NCI-H526 (cell line): ENCODE data around the gene CXorf65.

Experiments
- DNase-seq, 2 experiments: peaks; one replicate each; lab custom pipeline; 2025; lab: John Stamatoyannopoulos, UW

Gene CXorf65

DNA sequence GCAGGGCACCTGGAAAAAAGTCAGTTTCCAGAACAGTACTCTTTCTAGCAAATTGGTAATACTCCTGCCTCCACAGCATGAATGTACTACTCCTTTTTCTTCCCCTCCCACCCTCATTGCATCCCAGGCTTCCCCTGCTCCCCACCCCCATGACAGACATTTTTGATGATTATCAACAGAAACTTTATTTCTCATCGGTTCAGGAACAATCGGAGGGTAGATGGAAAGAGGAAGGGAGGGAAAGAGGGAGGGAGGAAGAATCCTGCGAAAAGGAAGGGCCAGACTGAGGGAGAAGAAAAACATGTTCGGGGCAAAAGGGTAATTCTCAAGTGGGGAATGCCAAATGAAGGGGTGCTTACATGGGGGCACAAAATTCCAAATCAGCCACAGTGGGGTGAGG, 705 bp upstream of the CXorf65 start:
- DNase-seq = no peak

DNA sequence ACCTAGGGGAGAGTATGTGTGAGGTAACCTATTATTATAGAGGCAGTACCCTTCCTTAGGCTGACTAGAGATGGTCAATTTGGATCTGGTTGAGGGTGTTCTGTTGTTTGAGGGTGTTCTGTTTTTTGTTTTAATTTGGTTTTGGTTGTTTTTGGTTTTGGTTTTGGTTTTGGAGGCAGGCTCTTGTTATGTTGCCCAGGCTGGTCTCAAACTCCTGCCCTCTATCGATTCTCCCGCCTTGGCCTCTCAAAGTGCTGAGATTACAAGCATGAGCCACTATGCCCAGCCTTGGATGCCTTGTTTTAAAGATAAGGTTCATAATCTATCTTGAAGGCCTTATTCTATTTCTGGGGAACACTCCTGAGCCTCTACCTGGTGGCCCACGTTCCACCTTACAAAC, 912 bp downstream of the CXorf65 start:
- DNase-seq = no peak

DNA sequence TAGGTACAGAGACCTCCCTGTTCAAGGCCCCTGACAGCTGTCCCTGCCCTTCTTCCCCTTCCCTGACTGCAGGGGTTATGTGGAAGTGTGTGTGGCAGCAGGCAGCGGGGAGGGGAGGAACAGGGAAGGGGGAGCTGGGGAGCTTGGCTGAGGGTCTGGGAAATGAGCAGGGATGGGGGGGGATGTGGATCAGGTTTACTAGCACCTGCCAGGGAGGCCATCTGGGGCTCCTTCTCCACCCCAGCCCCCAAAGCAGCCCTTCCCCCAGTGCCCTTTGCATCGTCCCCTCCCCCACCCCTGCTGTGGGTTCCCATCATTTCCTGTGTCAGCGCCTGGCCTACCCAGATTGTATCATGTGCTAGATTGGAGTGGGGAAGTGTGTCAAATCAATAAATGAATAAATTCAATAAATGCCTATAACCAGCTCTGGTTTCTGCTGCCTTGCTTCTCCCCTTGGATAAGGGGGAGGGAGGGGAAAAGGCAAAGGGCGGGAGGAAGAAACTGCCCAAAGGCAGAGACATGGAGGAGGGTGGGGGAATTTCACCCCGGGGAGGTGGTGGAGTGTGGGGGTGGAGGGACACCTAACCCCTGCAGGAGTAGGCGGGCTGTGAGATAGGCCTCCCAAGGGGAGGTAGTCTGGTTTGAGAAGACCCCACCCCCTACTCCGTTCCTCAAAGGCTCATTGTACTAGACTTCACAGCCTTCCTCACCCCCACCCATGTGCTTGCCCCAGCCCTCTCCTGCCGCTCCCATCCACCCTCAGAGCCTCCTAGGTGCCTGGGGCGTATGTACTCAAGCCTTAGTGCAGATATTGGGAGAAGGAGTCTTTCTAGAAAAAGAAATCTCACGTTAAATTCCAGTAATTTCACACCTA, 3.2 kb downstream of the CXorf65 start:
- no peak for DNase-seq

DNA sequence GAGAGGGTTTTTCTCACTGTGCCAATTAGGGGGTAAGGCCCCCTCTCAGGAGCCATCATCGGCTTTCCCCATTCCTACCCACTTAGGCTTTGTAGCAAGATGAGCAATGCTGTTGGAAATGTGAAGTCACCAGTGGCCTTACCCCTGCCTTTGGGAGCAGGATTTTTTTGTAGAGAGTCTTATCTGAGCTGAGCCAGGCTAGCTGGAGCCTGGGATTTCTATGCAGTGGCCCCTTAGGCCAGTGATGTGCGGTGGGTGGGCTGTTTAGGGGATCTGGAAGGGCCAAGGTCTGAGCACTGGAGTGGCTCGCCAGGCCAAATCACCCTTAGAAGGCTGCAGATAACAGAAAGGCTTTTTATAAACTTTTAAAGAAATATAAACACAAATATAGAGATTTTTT, 4.2 kb downstream of the CXorf65 start:
- no peak for DNase-seq

DNA sequence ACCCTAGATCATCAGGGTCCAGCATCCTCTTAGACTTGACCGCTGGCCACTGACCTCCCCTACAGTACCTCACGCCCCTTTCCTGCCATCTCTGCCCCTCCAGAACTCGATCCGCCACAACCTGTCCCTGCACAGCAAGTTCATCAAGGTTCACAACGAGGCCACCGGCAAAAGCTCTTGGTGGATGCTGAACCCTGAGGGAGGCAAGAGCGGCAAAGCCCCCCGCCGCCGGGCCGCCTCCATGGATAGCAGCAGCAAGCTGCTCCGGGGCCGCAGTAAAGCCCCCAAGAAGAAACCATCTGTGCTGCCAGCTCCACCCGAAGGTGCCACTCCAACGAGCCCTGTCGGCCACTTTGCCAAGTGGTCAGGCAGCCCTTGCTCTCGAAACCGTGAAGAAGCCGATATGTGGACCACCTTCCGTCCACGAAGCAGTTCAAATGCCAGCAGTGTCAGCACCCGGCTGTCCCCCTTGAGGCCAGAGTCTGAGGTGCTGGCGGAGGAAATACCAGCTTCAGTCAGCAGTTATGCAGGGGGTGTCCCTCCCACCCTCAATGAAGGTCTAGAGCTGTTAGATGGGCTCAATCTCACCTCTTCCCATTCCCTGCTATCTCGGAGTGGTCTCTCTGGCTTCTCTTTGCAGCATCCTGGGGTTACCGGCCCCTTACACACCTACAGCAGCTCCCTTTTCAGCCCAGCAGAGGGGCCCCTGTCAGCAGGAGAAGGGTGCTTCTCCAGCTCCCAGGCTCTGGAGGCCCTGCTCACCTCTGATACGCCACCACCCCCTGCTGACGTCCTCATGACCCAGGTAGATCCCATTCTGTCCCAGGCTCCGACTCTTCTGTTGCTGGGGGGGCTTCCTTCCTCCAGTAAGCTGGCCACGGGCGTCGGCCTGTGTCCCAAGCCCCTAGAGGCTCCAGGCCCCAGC, 5.7 kb downstream of the CXorf65 start:
- DNase-seq = no peak

DNA sequence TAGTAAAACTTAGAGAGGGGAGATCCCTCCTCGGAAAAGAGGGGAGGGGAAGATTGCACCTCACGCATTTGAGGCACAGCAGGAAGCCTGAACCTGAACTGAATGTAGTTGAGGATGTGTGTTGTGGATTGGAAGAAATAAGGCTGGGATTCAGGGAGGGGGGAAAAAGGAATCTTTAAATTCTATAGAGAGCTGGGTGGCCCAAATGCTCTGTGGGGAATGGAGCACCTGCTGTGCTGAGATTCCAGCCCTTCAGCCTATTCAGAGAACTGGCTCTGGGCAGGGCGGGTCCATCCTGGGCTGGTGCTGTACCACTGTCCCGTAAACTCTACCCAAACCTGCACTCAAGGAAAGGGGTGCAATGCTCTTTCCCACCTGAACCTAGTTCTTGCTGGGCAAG, 6.8 kb downstream of the CXorf65 start:
- no peak for DNase-seq

DNA sequence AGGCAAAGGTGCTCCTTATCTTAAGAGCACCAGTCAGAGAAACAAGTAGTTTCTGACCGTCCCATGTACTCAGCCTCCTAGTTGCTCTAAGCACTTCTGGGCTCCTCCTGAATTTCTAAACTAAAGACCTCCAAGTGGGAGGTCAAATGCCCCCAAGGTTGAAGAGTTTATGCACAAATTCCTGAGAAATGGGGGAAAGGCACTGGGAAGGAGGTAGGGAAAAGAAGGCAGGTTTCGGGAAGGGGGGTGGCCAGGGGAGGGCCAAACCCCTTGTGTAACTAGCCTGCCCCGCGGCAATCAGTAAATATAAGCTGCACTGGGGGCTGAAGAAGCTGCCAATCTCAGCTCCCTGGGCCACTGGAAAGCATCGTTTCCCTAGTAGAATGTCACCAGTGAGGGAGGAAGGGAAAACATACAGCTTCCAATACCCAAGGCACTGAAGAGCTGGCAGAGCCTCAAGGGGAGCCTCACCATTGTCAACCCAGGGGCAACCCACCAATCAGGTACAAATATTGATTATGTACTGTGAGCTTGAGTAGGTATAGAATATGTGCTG, 7.5 kb downstream of the CXorf65 start:
- DNase-seq = no peak

DNA sequence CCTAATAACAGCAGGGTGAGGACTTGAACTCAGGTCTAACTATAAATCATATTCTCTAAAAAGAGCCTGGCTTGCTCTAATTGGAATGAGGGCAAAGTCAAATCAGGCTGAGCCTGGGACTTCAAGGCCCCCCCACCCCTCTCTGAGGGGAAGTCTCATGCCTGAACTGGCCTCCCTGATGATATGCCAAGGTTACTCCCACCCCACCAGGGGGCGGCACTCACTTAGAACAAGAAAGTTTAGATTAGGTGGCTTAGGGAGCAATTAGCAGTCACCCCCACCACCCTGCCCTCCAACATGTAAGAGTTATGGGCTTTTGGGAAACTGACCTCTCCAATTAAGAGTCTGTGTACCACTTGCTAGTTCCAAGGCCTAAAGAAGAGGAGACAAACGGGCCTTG, 8.2 kb downstream of the CXorf65 start:
- DNase-seq = peak; percentile 8 to 61

DNA sequence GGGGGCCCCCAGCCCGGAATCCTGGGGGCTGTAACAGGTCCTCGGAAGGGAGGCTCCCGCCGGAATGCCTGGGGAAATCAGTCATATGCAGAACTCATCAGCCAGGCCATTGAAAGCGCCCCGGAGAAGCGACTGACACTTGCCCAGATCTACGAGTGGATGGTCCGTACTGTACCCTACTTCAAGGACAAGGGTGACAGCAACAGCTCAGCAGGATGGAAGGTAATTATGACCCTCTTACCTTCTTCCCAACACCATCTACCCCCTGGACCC, 9.8 kb downstream of the CXorf65 start:
- DNase-seq = no peak

DNA sequence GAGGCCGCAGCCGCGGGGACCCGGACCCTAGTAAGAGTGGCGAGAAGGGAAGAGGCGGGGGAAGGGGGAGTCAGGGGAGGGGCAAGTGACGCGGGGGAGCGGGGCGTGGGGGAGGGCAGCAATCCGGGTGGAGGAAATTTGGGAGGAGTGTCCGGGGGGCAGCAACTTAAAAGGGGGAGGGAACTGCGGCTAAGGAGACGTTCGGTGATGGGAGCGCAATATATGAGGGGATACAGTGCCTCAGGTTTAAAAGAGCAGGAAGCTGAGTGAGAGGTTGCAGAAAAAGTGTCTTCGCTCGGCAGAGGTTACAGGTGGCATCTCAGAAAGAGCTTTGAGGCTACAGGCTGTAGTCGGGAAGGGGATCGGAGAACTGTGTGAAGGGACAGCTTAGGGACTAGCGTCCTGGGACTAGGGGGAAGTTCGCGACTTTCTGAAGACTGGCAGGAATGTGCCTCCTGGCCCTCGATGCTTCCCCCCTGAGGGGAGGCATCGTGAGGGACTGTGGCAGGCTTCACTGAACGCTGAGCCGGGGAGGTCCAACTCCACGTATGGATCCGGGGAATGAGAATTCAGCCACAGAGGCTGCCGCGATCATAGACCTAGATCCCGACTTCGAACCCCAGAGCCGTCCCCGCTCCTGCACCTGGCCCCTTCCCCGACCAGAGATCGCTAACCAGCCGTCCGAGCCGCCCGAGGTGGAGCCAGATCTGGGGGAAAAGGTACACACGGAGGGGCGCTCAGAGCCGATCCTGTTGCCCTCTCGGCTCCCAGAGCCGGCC, 10.4 kb downstream of the CXorf65 start:
- DNase-seq = peak in 1 of 2 experiments; percentile 56

DNA sequence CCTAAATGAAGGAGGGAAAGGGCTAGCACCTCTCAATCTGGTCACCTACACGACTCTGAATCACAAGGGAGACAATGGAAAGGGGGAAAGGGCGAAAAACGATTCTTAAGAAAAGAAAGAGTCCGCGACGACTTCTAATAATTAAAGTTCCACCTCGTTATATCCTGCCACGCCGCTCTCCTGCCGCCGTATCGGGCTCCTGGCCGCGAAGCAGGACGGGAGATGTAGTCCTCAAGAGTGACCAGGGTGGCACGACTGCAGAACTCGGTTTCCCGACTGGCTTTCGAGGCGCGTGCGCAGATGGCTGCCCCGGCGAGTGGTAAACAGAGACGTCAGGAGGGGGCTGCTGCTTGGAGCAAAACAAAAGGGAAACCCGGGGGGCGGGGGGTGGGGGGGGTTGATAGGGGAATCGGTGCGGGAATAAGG, 11.0 kb downstream of the CXorf65 start, which contains the start of gene FOXO4:
Gene FOXO4, plus strand, starts transcription at position 297 of the 426 bp plus-strand sequence. CDS start 678 bp downstream, outside the sequence.
- peak; percentile 65 to 88 for DNase-seq

DNA sequence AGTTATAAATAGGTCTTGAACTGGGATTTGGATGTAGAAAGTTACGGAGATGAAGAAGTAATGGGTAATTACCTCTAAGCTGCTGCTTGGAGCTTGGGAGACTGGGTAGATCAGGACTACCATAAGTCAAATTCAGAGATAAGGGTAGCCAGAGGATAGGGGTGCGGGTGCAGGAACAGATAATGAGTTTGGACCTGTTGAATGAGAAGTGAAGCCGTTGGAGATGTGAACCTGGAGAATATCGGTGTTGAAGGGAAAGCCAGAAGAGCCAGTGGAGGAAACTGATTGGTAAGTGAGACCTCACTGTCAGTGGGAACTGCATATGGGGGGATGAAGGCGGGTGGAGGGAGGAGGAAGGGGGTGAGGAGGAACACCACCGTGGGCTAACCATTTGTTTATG, 11.5 kb downstream of the CXorf65 start:
- DNase-seq = no peak

DNA sequence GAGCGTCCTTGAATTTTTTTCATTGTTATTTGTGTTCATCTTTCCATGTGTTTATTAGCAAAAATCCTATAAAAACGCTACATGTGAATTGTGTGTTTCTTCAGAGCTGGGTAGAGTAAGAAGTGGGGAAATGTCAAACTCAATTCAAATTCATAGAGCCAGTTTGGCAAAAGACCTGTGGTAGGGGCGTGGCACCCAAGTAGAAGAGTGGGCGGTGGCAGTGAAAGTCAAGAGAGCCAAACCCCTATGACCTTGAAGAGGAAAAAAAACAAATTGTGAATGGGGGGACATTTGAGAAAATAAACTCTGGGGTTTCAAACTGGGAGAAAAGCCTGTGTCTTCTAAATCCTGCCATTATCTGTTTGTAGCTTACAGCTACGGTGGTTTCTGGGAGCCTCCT, 15.3 kb downstream of the CXorf65 start:
- DNase-seq = no peak

DNA sequence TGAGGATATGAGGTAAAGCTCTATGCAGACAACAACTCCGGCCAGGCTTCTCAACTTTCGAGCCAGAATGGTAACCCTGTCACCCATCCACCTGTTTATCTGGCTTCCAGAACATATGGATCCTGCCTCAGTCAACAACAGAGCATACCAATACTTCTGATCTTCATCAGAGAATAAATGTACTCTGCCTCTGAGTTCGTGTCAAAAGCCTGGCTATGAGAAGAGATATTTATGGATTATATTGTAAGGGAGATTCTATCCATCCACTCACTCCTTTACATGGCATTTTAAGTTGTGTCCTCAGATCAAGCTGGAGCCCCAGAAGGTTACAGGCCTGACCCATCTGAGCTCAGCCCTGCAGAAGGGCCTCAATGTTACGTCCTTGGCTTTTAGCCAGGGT, 20.6 kb downstream of the CXorf65 start:
- DNase-seq = no peak

DNA sequence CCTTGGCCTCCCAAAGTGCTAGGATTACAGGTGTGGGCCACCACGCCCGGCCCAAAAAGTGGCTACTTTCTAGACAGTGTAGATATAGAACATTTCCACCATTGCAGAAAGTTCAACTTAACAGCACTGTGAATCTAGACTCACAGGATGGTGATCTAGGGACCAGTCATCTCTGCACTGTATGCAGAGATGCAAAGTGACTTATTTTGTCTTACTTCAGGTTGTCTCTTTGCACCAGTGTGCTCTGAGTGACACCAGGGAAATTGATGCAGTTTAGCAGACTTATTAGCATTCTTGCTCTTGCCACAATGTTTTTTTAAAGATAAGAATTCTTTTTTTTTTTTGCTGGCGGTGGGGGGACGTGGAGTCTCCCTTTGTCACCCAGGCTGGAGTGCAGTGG, 23.7 kb downstream of the CXorf65 start:
- no peak for DNase-seq

DNA sequence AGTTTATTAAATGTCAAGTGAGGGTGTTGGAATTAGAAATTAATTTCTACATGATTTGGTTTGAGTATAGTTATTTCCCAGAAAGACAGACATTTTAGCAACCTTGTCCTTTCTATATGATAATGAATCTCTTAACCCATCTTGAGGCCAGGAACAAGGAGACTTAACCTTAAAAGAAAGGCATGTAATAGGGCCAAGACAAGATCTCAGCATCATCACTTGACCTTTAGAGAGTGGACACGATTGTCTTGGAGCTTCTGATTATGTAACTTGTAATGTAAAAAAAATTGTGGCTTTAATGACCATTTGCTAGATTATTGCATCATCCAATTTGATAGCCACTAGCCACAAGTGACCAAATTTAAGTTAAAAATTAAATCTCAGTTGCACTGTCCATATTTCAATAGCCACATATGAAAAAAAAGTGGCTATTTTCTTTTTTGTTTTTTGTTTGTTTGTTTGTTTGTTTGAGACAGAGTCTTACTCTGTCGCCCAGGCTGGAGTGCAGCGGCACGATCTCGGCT, 24.4 kb downstream of the CXorf65 start:
- no peak for DNase-seq

DNA sequence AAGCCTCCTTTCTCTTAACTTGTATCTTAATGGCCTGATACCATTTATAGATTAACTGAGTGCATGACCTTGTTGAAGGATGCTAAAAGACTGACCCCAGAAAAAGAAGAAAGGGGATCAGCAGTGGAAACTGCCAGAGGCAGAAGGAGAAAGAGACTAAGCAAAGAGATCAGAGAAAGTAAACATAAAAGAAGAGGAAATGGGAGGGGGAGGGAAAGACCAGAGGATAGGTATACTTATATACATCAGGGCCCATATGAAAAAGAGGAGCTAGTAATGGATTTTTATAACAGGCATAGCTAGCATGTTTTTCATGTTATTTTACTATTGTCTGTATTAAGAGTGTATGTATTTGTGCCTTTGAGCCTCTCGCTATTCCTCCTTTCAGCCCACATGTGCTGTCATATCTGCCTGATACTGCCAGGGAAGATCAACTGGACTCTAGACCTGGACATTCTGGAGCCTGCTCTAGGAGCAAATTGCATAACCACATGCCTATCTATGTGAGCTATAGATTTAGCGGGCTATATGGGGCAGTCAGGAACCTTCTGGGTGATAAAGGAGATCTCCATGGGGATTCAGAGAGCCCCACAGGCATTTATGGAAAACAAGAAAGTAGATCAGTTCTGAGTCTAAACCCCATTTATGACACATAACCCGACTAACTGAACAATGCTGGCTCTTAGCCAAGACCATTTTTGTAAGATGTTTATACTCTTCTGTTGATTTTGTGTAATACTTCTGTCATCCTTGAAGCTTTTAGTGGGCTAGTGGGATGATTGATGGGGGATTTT, 25.0 kb downstream of the CXorf65 start:
- DNase-seq = no peak

DNA sequence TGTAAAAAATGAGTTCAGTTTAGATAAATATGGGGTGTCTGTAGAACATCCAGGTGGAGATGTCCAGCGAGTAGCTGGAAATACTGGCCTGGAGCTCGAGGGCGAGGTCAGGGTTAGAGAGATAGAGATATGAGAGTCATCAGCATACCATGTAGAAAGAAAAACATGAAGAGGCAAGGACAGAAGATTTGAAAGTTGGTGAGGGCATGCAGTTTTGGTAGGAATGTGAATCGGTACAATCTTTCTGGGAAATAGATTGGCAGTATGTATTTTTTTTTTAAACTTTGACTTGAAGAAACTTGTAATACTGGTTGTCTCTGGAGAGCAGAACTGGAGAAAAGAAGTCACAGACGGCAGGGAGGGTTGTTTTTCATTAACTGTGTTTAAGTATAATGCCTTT, 36.0 kb downstream of the CXorf65 start:
- DNase-seq = no peak

DNA sequence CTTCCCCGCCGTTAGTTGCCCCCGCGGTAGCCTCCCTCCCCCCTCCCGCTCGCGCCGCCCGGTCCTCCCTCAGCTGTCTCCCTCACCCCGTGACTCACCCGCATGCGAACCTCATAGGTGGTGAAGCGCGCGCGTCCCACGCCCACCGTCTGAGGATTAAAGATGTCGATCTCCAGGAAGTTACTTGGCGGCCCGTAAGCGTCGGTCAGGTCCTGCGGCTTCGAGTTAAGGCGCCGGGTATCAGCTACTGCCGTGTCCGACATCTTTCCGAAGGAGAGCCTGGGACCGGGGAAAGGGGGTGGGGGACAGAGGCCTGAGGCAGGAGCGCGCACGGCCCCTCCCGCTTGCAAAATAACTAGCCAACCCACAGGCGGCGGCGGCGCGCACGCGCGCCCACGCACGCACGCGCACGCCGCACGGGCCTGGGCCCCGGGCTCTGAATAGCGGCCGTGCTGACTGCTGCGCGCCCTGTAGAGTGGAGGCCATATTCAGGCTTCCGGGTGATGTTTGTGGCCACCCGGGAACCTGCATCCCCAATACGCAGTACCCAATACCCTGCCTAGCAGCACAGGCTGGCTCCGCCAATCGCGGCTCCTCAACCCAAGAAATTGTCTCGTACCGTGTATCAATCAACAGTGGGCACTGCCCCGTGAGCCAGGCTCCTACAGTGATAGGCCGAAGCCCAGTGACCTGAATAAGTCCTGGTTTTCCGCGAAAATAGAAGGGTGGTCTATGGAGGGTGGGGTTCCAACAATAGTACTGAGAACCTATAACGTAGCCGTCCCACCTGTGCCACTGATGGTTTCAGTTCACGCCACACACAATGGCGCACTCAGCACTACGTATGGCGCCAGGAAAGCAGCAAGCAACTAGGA, 38.3 kb downstream of the CXorf65 start, which contains the start of gene SNX12:
Gene SNX12, minus strand, starts transcription at position 291 of the 875 bp plus-strand sequence. Its CDS starts 28 bp downstream, at position 263.
- peak; percentile 91 to 94 for DNase-seq

DNA sequence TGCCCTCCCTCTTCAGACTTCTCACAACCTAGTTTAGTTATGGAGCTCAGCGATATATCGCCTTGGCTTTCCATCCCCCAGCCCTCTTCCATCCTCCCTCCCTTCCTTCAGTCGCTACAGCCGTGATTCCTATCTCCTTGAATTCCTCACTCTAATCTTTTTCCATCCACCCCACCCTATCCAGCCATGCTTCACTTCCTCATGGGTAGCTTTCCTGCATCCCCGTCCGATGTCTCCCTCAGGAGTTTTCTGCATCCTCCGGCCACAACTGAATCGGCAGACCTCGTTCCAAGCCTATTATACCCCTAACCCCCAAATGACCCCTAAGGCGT, 38.9 kb downstream of the CXorf65 start:
- no peak for DNase-seq
